C1 segment of cervical spinal cord (tissue), 14 donors: ENCODE measurements around the gene ASCL1.

Experiments used
- DNase-seq, 14 donors: peaks; one replicate each; lab custom pipeline; 2025; lab: John Stamatoyannopoulos, UW

ASCL1 gene

GRCh38 chr12:102957339-102958050, at the start of gene ASCL1:
TSS of gene ASCL1 (plus strand) at chr12:102957674. CDS start at chr12:102958245, 571 bp downstream.
- peak in 4 of 14 donors; percentile 34 to 68 (median 49) for DNase-seq

- no peak for DNase-seq
Measured at GRCh38 chr12:102907918-102908317, 49.6 kb upstream of the ASCL1 start.

- DNase-seq, result no peak
Measured at GRCh38 chr12:102910137-102910536, 47.3 kb upstream of the ASCL1 start.

- DNase-seq, result no peak
Measured at GRCh38 chr12:102910792-102911191, 46.7 kb upstream of the ASCL1 start.

DNA sequence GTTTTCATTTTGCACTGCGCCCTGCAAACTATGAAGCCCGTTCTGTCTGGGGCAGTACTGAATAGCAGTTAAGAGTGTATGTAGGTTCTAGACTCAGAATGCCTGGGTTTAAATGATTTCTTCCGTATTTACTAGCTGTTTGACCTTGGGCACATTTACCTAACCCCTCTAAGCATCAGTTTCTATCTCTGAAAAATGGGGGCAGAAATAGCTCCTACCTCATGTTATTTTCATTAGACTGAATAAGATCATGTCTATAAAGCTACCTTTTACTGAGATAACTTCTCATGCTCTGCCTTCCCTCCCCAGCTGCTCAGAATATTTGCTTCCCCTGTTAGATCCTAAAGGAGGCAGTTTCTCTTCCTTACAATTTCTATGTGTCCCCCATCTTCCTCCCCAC, 46.2 kb upstream of the ASCL1 start:
- DNase-seq, result no peak

GRCh38 chr12:102912258-102912657, 45.2 kb upstream of the ASCL1 start:
- no peak for DNase-seq

DNA sequence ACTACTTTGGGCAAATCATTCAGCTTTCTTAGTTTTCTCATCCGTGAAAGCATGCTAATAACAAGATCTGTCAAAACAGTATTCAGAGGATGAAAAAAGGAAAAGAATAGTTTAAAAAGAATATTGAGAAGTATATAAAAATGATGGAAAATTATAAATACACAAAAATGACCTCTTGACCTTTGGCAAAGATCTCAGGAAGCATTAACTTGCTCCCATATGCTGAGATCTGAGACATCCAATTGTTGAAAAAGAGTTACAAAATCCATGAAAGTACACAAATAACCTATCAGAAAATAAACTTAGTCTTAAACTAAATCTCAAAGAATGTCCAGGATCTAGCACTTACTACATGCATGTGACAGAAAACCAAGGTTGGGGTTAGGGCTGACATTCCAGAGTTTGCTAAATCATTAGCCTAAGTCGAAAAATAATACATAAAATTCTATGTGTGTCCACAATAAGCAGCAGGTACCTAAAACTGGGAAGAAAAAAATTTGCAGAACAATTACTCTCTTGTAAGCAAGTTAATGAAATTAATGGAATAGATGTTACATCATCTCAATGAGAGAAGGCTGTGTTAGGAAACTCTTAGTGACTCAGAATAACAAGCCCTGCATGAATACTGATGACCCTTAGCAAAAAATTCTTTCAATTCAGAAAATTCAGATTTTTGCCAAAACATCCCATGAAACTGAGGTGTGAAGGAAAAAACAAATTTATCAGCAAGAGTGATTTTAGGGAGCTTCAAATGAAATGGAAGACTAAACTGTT, 43.8 kb upstream of the ASCL1 start:
- peak in 1 of 14 donors; percentile 0 for DNase-seq

GRCh38 chr12:102916252-102917025, 41.0 kb upstream of the ASCL1 start:
- no peak for DNase-seq

DNA sequence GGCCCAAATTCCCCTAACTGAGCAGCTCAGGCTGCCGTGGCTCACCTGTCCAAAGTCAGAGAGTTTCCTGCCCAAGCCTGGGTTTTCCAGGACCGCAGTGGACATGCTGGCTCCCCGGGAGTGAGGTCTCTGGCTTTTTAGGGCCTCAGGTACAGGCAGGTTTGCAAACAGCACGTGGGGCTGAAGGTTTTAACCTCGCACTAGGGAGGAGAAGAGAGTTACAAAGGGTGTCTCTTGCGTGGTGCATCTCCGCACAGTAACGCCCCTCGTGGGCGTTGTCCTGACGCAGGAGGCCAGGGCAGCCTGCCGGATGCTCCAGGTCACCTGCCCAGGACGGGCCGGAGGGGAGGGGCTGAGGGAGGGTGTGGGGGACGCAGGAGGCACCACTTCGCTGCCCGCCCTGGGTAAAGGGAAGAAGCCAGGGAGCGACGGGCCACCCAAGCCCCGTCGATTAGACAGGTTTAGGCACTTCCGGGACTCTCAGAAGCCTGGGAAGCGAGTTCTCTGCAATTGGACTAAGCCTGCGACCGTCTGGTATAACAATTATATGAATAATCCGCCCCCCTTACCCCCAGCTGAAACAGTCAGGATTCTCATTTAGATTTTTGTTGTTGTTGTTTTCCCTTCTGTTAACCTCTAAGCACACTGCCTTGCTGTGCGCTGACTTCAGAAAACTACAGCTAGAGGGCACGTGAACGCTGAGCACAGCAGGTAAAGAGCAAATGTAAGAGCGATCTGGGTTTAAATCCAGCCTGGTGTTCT, 40.3 kb upstream of the ASCL1 start, which contains the start of gene PAH:
PAH (minus strand) TSS at position 219 of the 762 bp plus-strand sequence; CDS start at position 105, 114 bp downstream.
- no peak for DNase-seq

GRCh38 chr12:102918840-102919239, 38.6 kb upstream of the ASCL1 start:
- no peak for DNase-seq

- DNase-seq, result no peak
Measured at GRCh38 chr12:102920271-102920670, 37.2 kb upstream of the ASCL1 start.

GRCh38 chr12:102921240-102921639, 36.2 kb upstream of the ASCL1 start:
- no peak for DNase-seq

- DNase-seq, result no peak
Measured at GRCh38 chr12:102927220-102927619, 30.3 kb upstream of the ASCL1 start.

DNA sequence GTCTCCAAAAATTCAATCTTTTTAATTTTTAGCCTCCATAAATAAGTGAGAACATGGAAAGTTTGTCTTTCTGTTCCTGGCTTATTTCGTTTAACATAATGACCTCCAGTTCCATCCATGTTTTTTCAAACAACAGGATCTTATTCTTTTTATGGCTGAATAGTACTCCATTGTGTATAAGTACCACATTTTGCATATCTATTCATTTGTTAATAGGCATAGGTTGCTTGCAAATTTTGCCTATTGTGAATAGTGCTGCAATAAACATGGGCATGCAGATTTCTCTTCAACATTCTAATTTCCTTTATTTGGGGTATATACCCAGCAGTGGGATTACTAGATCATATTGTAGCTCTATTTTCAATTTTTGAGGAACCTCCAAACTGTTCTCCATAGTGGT, 24.3 kb upstream of the ASCL1 start:
- DNase-seq, result no peak

- no peak for DNase-seq
Measured at GRCh38 chr12:102939059-102939458, 18.4 kb upstream of the ASCL1 start.

DNA sequence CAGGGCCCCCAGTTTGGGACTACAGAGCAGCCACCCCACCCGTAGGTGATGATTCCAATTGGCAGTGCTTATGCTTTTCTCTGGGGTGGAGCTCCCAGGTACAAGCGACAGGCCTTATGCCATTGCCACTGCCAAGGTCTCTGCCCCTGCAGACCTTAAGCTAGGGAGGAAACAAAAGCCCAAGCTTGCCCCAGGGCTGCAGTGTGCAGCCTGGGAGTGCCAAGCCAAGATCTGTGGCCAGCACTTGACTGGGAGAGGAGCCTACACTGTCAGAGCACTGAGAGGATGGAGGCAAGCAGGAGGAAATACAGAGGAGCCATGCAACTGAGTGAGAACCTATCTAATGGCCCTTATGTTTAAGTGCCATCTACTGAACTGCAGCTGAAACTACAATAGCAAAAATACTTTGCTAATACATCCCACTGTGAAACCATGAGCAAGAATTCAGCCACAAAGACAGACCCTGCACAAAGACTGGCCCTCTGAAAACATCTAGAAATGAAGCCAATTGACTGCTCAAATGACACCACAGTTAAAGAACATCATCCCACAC, 17.7 kb upstream of the ASCL1 start:
- no peak for DNase-seq

DNA sequence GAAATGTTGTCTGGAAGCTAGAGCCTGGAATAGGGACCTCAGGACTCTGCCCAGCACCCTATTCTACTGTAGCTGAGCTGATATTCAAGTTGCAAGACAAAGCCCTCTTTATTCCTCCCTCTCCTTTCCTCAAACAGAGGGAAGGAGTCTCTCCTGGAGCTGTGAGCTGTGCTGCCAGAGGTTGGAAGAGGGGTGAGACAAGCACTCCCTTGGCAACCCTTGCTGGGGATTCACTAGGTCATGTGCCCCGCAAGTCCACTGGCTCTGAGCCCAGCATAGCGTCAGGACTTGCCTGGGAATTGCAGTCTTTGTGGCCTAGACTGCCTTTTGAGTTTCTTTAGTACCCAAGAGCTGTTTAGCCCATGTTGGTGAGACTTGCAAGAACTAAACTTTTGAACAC, 11.4 kb upstream of the ASCL1 start:
- no peak for DNase-seq

DNA sequence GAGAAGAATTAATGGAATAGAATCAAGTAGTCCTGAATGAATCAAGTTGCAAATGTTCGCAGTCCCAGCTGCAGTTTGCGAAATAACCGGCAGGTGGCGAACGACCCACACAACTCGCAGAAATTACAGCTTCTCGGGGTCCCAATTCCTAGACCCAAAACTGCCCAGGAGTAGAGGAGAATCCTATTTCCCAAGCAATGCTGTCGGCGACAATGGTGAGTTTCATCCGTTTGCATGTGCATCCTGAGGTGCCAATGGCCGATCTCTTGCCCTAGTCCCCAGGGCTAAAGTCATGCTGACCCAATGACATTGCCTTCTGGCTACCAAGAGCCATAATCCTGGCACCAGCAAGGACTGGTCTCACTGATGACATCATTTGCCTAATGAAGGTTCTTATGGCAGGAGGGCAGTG, 8.5 kb upstream of the ASCL1 start:
- peak in 8 of 14 donors; percentile 7 to 57 (median 29) for DNase-seq

DNA sequence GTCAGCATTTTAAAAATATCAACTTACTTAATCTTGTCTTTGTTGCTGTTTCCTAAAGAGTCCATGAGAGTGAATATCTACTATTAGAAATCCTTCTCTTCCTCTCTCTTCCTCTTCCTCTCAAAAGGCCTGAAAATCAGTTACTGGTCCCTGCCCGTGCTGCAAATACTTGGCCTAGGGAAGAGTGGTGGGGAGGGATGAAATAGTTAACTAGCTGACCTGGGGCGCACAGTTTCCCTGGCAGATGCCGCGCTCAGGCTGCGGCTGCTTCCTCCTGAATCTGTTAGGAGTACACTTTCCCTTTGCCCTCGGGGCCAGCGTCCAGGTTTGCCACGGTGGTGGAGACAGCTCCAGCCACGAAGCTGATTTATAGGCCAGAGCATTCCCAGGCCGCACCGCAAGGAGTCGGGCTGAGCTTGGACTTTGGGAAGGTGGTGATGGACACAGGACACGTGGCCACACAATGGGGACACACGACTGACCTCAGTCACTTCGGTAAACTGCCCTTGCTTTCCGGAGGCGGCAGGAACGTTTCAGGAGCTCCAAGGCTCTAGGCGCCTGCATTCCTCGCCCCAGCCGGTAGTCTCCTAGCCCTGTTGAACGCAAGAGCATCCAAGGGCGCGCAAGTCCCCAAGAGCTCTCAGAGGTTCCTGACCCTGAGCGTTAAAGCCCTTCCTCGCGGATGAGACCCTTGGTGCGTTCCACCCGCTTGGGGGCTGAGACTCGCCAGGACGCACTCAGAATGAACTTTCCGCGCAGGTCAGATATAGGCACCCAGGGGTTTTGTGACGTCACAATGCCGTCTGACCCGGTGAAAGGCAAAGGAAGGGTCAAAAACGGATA, 7.1 kb upstream of the ASCL1 start:
- DNase-seq, result peak in 2 of 14 donors; percentile 14 to 47
